Endothelial cell of umbilical vein (primary cell): Measurements from ENCODE around the gene HIVEP3. TPM values are rescaled to one million over a fixed set of nuclear protein-coding genes. Genes with fewer than 3 reads are reported as not detected.

Experiments used
- BruUV-seq: library from RNA; stranded (reverse); fragments of 400-500 nt; replicated peaks from 2 replicates; lab custom pipeline; 2021; lab: Mats Ljungman, UMichigan
- CTCF ChIA-PET: fragments of 300-600, 350-600 bp; sonication (Branson Sonifier 250); formaldehyde crosslinking; loops from one replicate; lab custom pipeline; 2021; ENCODE audit warnings: antibody characterized with exemption, inconsistent platforms; lab: Charles Lee
- POLR2A ChIA-PET: fragments of 300-600, 350-600 bp; sonication (Branson Sonifier 250); formaldehyde crosslinking; loops from one replicate; lab custom pipeline; 2021; ENCODE audit warnings: antibody characterized with exemption, inconsistent platforms; lab: Charles Lee
- DNase-seq: peaks from one replicate; pipeline ENCODE4 v3.0.0-alpha.2; 2011; ENCODE audit warnings: low read depth, low spot score
- FAIRE-seq: peaks from 2 replicates; lab custom pipeline; 2011; peaks lifted over from hg19 to GRCh38; lab: Jason Lieb, UNC
- H2AFZ ChIP-seq: 2 replicates; pipeline ENCODE4 v1.6.0; 2012; ENCODE audit warnings: low read depth, low read length, control low read depth, inconsistent platforms
- H3K27ac ChIP-seq: 2 replicates; pipeline ENCODE4 v1.5.1; 2011; ENCODE audit warnings: low read depth, mild to moderate bottlenecking, control low read depth, low read length, moderate library complexity; ENCODE audit not compliant: insufficient read depth
- H3K27me3 ChIP-seq, 2 experiments: 2 replicates each; pipeline versions ENCODE4 v1.6.0 to v1.6.1; 2011; ENCODE audit warnings: low read length in 2 of 2, mixed read lengths in 1 of 2; ENCODE audit not compliant: control insufficient read depth in 2 of 2, insufficient read depth in 2 of 2
- H3K36me3 ChIP-seq, 2 experiments: 2 replicates in 1 of 2; 3 replicates in 1 of 2; pipeline ENCODE4 v1.5.1; 2011; ENCODE audit warnings: low read length in 2 of 2, mild to moderate bottlenecking in 1 of 2, moderate library complexity in 1 of 2; ENCODE audit not compliant: control insufficient read depth in 2 of 2, insufficient read depth in 2 of 2; ENCODE audit errors: extremely low read depth in 1 of 2
- H3K4me1 ChIP-seq: 3 replicates; pipeline ENCODE4 v1.5.1; 2011; ENCODE audit warnings: mild to moderate bottlenecking, low read length; ENCODE audit not compliant: control insufficient read depth, insufficient read depth; ENCODE audit errors: extremely low read depth
- H3K4me2 ChIP-seq: 2 replicates; pipeline ENCODE4 v1.6.1; 2011; ENCODE audit warnings: low read length, control low read depth, mixed read lengths; ENCODE audit not compliant: insufficient read depth
- H3K4me3 ChIP-seq, 3 experiments: fragments of 200-600 bp in 1 of 3; sonication (generic), shearing (Covaris generic) in 1 of 3; replicated peaks in 1 of 3; 2 replicates each; pipeline ENCODE4 v1.5.1; 2011 to 2016; ENCODE audit warnings: control low read depth in 3 of 3, low read length in 3 of 3, mild to moderate bottlenecking in 2 of 3, inconsistent platforms in 1 of 3, low read depth in 1 of 3, moderate library complexity in 1 of 3; ENCODE audit not compliant: insufficient read depth in 1 of 3
- H3K79me2 ChIP-seq: 2 replicates; pipeline ENCODE4 v1.6.0; 2012; ENCODE audit warnings: low read length, inconsistent platforms; ENCODE audit not compliant: control insufficient read depth, insufficient read depth
- H3K9ac ChIP-seq: replicated peaks from 2 replicates; pipeline ENCODE3; 2011; ENCODE audit warnings: low read length, control low read depth; ENCODE audit not compliant: insufficient read depth; ENCODE audit errors: extremely low read depth
- H3K9me1 ChIP-seq: replicated peaks from 3 replicates; pipeline ENCODE4 v1.6.0; 2011; ENCODE audit warnings: mild to moderate bottlenecking, low read length; ENCODE audit not compliant: control insufficient read depth, insufficient read depth; ENCODE audit errors: extremely low read depth
- H3K9me3 ChIP-seq: replicated peaks from 2 replicates; pipeline ENCODE4 v1.5.1; 2012; ENCODE audit warnings: low read length, inconsistent platforms; ENCODE audit not compliant: control insufficient read depth, insufficient read depth
- H4K20me1 ChIP-seq: replicated peaks from 2 replicates; pipeline ENCODE3; 2011; ENCODE audit warnings: mild to moderate bottlenecking, low read length; ENCODE audit not compliant: control insufficient read depth, insufficient read depth; ENCODE audit errors: extremely low read depth
- CTCF ChIP-seq, 2 donors: IDR thresholded peaks; 1 replicate in 1 of 2; 2 replicates in 1 of 2; pipeline ENCODE4 v1.5.1; 2011; ENCODE audit warnings: low read length in 2 of 2, mild to moderate bottlenecking in 2 of 2, moderate library complexity in 2 of 2, control low read depth in 1 of 2, inconsistent platforms in 1 of 2, low read depth in 1 of 2; ENCODE audit not compliant: insufficient read depth in 1 of 2; ENCODE audit errors: extremely low read depth in 1 of 2
- EZH2 ChIP-seq: IDR thresholded peaks from 2 replicates; pipeline ENCODE4 v1.6.1; 2012; ENCODE audit warnings: borderline replicate concordance, low read depth, mild to moderate bottlenecking, moderate library complexity, low read length, inconsistent platforms; ENCODE audit not compliant: severe bottlenecking
- FOS ChIP-seq: IDR thresholded peaks from 2 replicates; pipeline ENCODE4 v1.6.1; 2011; ENCODE audit warnings: mild to moderate bottlenecking, low read length, moderate library complexity, borderline replicate concordance; ENCODE audit not compliant: insufficient read depth
- GATA2 ChIP-seq: IDR thresholded peaks from 2 replicates; pipeline ENCODE4 v1.7.0; 2011; ENCODE audit warnings: low read depth, mild to moderate bottlenecking, moderate library complexity, mixed read lengths, low read length; ENCODE audit not compliant: insufficient read length, insufficient read depth
- JUN ChIP-seq: IDR thresholded peaks from 2 replicates; pipeline ENCODE4 v1.6.1; 2011; ENCODE audit warnings: borderline replicate concordance, low read depth; ENCODE audit not compliant: insufficient read length, insufficient read depth
- MAX ChIP-seq: IDR thresholded peaks from 2 replicates; pipeline ENCODE4 v1.6.1; 2011; ENCODE audit not compliant: insufficient read depth, insufficient read length
- MYC ChIP-seq: IDR thresholded peaks from one replicate; pipeline ENCODE4 v1.6.1; 2011; ENCODE audit warnings: mild to moderate bottlenecking, low read depth, low read length
- POLR2A ChIP-seq: IDR thresholded peaks from 2 replicates; pipeline ENCODE4 v1.6.1; 2012; ENCODE audit warnings: low read depth, mild to moderate bottlenecking, control low read depth, low read length
- POLR2AphosphoS5 ChIP-seq: IDR thresholded peaks from 2 replicates; pipeline ENCODE4 v1.6.1; 2012; ENCODE audit warnings: low read depth, mild to moderate bottlenecking, control low read depth, low read length, moderate library complexity; ENCODE audit not compliant: insufficient read depth
- dilution Hi-C: fragments of 300-500 bp; cut with MboI; formaldehyde crosslinking; loops from one replicate; pipeline ENCODE4 v1.15.0; 2019; ENCODE audit warnings: low sequenced_read_pairs; ENCODE audit not compliant: extremely low pct_ligation_motif_present
- intact Hi-C: fragments of 100-400 bp; cut with micrococcal nuclease; formaldehyde crosslinking; loops from one replicate; pipeline ENCODE4 v1.10.0; 2022
- polyA plus RNA-seq, 4 experiments: library from polyadenylated mRNA; depleted of rRNA in 3 of 4; stranded (reverse) in 3 of 4; unstranded in 1 of 4; fragments of >200 nt; gene quantifications; 2 replicates each; pipeline versions ENCODE4 v1.2.1 to v1.2.3, GENCODE V29; 2011 to 2012; ENCODE audit warnings: missing spikeins in 1 of 4
- total RNA-seq: library from RNA; stranded (reverse); gene quantifications from 2 replicates; pipeline ENCODE4 v1.2.3, GENCODE V29; 2021

HIVEP3 gene
- total and polyA plus RNA-seq, 2 donors (not counting 3 experiments of a cell fraction or from before 2014, with no cell fraction given): 3.4 to 4.0 TPM

GRCh38 chr1:41510531-41511238 lies 408.0 kb downstream of the HIVEP3 start:
- Histone ChIP-seq H3K36me3 (no peaks in the 10 kb centered on the region), H3K79me2 (no peaks in the 10 kb centered on the region), H3K4me2 (no peak overlapping the region), H4K20me1 (no peaks in the 10 kb centered on the region), H3K27ac (no peak overlapping the region), H2AFZ (no peak overlapping the region), H3K4me3 (no peak overlapping the region), H3K9ac (no peak overlapping the region), H3K4me1 (no peaks in the 10 kb centered on the region), H3K9me1 (no peaks in the 10 kb centered on the region), H3K27me3 (no peaks in the 10 kb centered on the region), H3K9me3 (no peaks in the 10 kb centered on the region)
- ChIA-PET POLR2A (no interaction called here), CTCF (no interaction called here)
- dilution Hi-C loops (no loop called here), intact Hi-C loops (no loop called here)
- no TSS peak for BruUV-seq
- no peak for FAIRE-seq
- no peak for TF ChIP-seq MYC
- TF ChIP-seq POLR2AphosphoS5: no peak
- no peak for TF ChIP-seq JUN
- TF ChIP-seq FOS: no peak
- no peak for TF ChIP-seq EZH2
- TF ChIP-seq MAX: no peak
- TF ChIP-seq CTCF (IDR thresholded peaks at IDR 0.05; ENCODE audit: extremely low read depth in 1 of 2, insufficient read depth in 1 of 2, low read depth in 1 of 2, low read length in 2 of 2): no peak
- TF ChIP-seq GATA2: no peak
- no peak for TF ChIP-seq POLR2A
- no peak for DNase-seq
